Natural killer cell (primary cell): ENCODE results near the gene ADAP1. TPM values are rescaled to one million over a fixed set of nuclear protein-coding genes. Genes with fewer than 3 reads are reported as not detected.
A peak's percentile ranks its signal among the peaks of the same experiment; 100 is the strongest.

ENCODE experiments used
- ATAC-seq, 3 donors: fragments of 150-1000 bp in 2 of 3; fragments of 200-7000 bp in 1 of 3; cut with Tn5 transposase; 1 replicate in 1 of 3; 2 replicates in 2 of 3; pipeline ENCODE4 v1.10.0; 2021; ENCODE audit warnings: mild to moderate bottlenecking in 2 of 3, moderate library complexity in 2 of 3
- DNase-seq, 2 donors: peaks; one replicate each; pipeline versions ENCODE4 v3.0.0 to v3.0.0-alpha.2; 2013 to 2021; ENCODE audit warnings: mixed read lengths in 1 of 2
- H3K27ac ChIP-seq: one replicate; pipeline ENCODE4 v1.5.1; 2013; ENCODE audit warnings: mild to moderate bottlenecking, low read length
- H3K27me3 ChIP-seq: one replicate; pipeline ENCODE4 v1.6.1; 2013; ENCODE audit warnings: low read length; ENCODE audit not compliant: control insufficient read depth, insufficient read depth
- H3K36me3 ChIP-seq: one replicate; pipeline ENCODE4 v1.6.1; 2013; ENCODE audit warnings: low read length; ENCODE audit not compliant: control insufficient read depth, insufficient read depth
- H3K4me1 ChIP-seq: one replicate; pipeline ENCODE4 v1.6.1; 2013; ENCODE audit warnings: low read length; ENCODE audit not compliant: control insufficient read depth, insufficient read depth
- H3K4me3 ChIP-seq: one replicate; pipeline ENCODE4 v1.5.1; 2013; ENCODE audit warnings: low read length
- H3K9me3 ChIP-seq: one replicate; pipeline ENCODE4 v1.6.1; 2013; ENCODE audit warnings: low read length; ENCODE audit not compliant: control insufficient read depth, insufficient read depth
- H3K27ac Mint-ChIP-seq, 2 donors: one replicate each; pipeline ENCODE4 v1.8.0; 2022; ENCODE audit warnings: mild to moderate bottlenecking in 2 of 2, mixed read lengths in 2 of 2, moderate library complexity in 1 of 2
- H3K27me3 Mint-ChIP-seq, 2 donors: one replicate each; pipeline ENCODE4 v1.8.0; 2022; ENCODE audit warnings: low read depth in 2 of 2, mixed read lengths in 2 of 2
- H3K36me3 Mint-ChIP-seq: one replicate; pipeline ENCODE4 v1.8.0; 2022; ENCODE audit warnings: mixed read lengths
- H3K4me1 Mint-ChIP-seq, 2 donors: one replicate each; pipeline ENCODE4 v1.8.0; 2022; ENCODE audit warnings: mixed read lengths in 2 of 2
- H3K4me3 Mint-ChIP-seq: one replicate; pipeline ENCODE4 v1.8.0; 2022; ENCODE audit warnings: mild to moderate bottlenecking, moderate library complexity, mixed read lengths
- H3K9me3 Mint-ChIP-seq, 2 donors: one replicate each; pipeline ENCODE4 v1.8.0; 2022; ENCODE audit warnings: mixed read lengths in 2 of 2
- WGBS: methylation state at CpG from one replicate; pipeline ENCODE4 v1.1.7; 2013; ENCODE audit warnings: missing lambda C conversion rate; ENCODE audit not compliant: insufficient coverage; 5-methylcytosine and 5-hydroxymethylcytosine counted together
- intact Hi-C: fragments of 100-400 bp; cut with micrococcal nuclease; formaldehyde crosslinking; loops from one replicate; pipeline ENCODE4 v1.14.2; 2022
- total RNA-seq, 4 donors: library from RNA; stranded (reverse); fragments of 120-200 nt in 1 of 4; gene quantifications; one replicate each; pipeline versions ENCODE4 v1.2.3 to v1.2.4, GENCODE V29; 2013 to 2022
- TF ChIP-seq, protein P1 (sequence below): fragments of 200-600 bp; IDR thresholded peaks from one replicate; pipeline ENCODE4 v1.8.0; 2022; ENCODE audit warnings: antibody characterized with exemption

ADAP1 gene
- total RNA-seq, 3 donors from 2014 or later (not counting 1 experiment from before 2014, with no cell fraction given): 87.2 to 117 (median 89.2) TPM

DNA sequence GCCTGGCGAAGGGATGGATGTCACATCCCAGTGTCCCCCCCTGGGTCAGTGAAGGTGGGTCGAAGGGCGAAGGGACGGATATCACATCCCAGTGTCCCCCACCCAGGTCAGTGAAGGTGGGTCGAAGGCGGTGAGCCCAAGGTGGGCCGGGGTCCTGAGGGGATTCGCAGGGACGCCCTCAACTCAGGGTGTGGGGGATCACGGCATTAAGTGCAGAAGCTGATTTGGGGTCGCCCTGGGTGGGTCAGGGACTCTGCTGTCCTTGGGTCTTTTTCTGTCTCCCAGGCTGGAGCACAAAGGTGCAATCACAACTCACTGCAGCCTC is 21.9 kb downstream of the ADAP1 start:
- WGBS: 97% methylated on average over 11 of the region's 11 CpGs
- no peaks in the 10 kb centered on the region for H3K9me3 ChIP-seq
- H3K4me3 ChIP-seq: no peak overlapping the region
- H3K36me3 Mint-ChIP-seq: no peaks in the 10 kb centered on the region
- intact Hi-C loops: no loop called here
- no peak overlapping the region for H3K4me3 Mint-ChIP-seq
- no peak for DNase-seq
- H3K36me3 ChIP-seq: peaks cover 5% of the 10 kb centered on the region
- H3K27me3 ChIP-seq: no peaks in the 10 kb centered on the region
- peak overlapping the region in 1 of 2 donors; percentile 64 for H3K27ac Mint-ChIP-seq
- no peaks in the 10 kb centered on the region for H3K27me3 Mint-ChIP-seq
- TF ChIP-seq, protein P1, sequence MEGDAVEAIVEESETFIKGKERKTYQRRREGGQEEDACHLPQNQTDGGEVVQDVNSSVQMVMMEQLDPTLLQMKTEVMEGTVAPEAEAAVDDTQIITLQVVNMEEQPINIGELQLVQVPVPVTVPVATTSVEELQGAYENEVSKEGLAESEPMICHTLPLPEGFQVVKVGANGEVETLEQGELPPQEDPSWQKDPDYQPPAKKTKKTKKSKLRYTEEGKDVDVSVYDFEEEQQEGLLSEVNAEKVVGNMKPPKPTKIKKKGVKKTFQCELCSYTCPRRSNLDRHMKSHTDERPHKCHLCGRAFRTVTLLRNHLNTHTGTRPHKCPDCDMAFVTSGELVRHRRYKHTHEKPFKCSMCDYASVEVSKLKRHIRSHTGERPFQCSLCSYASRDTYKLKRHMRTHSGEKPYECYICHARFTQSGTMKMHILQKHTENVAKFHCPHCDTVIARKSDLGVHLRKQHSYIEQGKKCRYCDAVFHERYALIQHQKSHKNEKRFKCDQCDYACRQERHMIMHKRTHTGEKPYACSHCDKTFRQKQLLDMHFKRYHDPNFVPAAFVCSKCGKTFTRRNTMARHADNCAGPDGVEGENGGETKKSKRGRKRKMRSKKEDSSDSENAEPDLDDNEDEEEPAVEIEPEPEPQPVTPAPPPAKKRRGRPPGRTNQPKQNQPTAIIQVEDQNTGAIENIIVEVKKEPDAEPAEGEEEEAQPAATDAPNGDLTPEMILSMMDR: no peak
- no peaks in the 10 kb centered on the region for H3K9me3 Mint-ChIP-seq
- no peak for ATAC-seq
- H3K27ac ChIP-seq: no peak overlapping the region
- peaks cover 25 to 42% of the 10 kb centered on the region in 2 donors for H3K4me1 Mint-ChIP-seq
- H3K4me1 ChIP-seq: peaks cover 66% of the 10 kb centered on the region

DNA sequence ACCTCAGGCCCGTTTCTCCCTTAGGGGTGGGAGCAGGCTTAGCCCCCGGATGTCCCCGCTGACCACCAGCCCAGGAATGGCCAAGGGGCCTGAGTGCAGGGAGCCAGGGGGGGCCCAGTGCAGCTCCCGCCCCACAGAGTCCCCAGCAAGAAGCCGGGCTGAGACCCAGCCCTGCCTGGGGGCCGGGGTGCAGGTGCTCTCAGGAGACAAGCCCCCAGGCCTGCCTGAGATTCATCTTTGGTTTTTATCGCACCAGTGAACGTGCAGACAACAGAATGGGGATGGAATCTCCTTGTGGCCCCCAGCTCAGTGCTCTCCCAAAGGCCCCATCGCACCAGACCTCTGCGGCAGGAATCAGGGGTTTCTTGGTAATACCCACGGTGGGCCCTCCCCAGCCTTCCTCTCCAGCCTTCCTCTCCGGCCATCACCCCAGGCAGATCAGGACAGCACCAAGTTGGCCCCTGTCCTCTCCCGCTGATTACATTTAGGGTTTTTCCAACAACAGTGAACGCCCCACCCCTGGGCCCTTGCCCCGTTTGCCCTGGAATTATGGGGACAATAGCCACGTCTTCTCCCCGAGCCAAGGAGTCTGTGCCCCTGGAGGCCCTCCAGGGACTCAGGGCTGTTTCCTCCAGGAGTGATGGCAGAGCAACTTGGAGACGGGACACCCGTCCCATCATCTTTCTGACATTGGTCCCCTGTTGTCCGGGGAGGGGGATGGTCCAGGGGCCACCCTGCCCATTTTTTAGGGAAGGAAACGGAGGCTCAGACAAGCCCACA is 22.4 kb downstream of the ADAP1 start:
- H3K4me3 Mint-ChIP-seq: no peak overlapping the region
- no peaks in the 10 kb centered on the region for H3K27me3 ChIP-seq
- H3K9me3 ChIP-seq: no peaks in the 10 kb centered on the region
- TF ChIP-seq, protein P1: no peak
- DNase-seq: no peak
- H3K4me1 Mint-ChIP-seq: peaks cover 31 to 46% of the 10 kb centered on the region in 2 donors
- H3K9me3 Mint-ChIP-seq: no peaks in the 10 kb centered on the region
- H3K27me3 Mint-ChIP-seq: no peaks in the 10 kb centered on the region
- peaks cover 5% of the 10 kb centered on the region for H3K36me3 ChIP-seq
- intact Hi-C loops: no loop called here
- H3K36me3 Mint-ChIP-seq: no peaks in the 10 kb centered on the region
- no peak overlapping the region for H3K4me3 ChIP-seq
- peak overlapping the region; percentile 64 to 87 for H3K27ac Mint-ChIP-seq
- whole genome bisulfite sequencing: 97% methylated on average over 21 of the region's 21 CpGs
- peaks cover 71% of the 10 kb centered on the region for H3K4me1 ChIP-seq
- no peak overlapping the region for H3K27ac ChIP-seq
- ATAC-seq: no peak

DNA sequence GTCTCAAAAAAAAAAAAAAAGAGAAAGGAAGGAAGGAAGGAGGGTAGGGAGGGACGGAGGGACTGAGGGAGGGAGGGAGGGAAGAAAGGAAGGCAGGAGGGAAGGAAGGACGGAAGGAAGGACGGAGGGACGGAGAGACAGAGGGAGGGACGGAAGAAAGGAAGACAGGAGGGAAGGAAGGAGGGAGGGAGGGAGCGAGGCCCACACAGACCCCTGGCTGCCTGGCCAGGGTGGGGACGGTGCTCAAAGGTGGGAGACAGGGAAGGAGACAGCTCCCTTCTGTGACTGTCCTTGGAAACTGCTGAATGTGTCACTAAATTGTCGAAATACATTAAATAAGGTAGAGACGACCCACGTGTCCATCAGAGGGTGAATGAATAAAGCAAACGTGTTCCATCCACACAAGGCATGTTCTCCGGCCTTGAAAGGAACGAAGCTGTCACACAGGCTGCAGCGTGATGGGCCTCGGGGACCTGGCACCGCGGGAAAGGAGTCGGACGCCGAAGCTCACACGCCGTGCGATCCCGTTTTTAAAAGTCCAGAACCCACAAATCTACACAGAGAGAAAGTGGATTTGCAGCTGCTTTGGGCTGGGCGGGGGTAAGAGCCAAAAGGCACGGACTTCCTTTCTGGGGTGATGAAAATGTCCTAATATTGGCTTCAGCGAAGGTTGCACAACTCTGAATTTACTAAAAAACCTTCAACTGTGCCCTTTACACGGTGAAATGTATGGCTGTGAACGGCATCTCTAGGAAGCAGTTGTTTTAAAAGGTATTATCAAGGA is 23.3 kb downstream of the ADAP1 start:
- intact Hi-C loops: no loop called here

More for the DNA sequence above, 23.3 kb downstream of the ADAP1 start:
- no peaks in the 10 kb centered on the region for H3K27me3 Mint-ChIP-seq
- TF ChIP-seq, protein P1: no peak
- peak overlapping the region; percentile 21 for H3K4me3 Mint-ChIP-seq
- 88% methylated on average over 29 of the region's 29 CpGs for WGBS
- no peaks in the 10 kb centered on the region for H3K36me3 Mint-ChIP-seq
- H3K27ac Mint-ChIP-seq: peak overlapping the region; percentile 33 to 87
- H3K9me3 Mint-ChIP-seq: no peaks in the 10 kb centered on the region
- peaks cover 73% of the 10 kb centered on the region for H3K4me1 ChIP-seq
- no peak overlapping the region for H3K4me3 ChIP-seq
- peaks cover 6% of the 10 kb centered on the region for H3K36me3 ChIP-seq
- H3K27ac ChIP-seq: peak overlapping the region; percentile 1
- no peaks in the 10 kb centered on the region for H3K9me3 ChIP-seq
- ATAC-seq (no peak), DNase-seq (peak in 1 of 2 donors; percentile 10)
- peaks cover 29 to 44% of the 10 kb centered on the region in 2 donors for H3K4me1 Mint-ChIP-seq
- no peaks in the 10 kb centered on the region for H3K27me3 ChIP-seq
